T1000 (cell line): ENCODE data around the gene PDE4D.
"Not testable (repeated sequence)": the region's sequence is repeated elsewhere in the genome, so short reads cannot be mapped to it uniquely, and the experiment has no call there.

ENCODE experiments used
- DNase-seq: peaks from one replicate; lab custom pipeline; 2025; ENCODE audit warnings: mixed read lengths; lab: John Stamatoyannopoulos, UW

Gene PDE4D

DNA sequence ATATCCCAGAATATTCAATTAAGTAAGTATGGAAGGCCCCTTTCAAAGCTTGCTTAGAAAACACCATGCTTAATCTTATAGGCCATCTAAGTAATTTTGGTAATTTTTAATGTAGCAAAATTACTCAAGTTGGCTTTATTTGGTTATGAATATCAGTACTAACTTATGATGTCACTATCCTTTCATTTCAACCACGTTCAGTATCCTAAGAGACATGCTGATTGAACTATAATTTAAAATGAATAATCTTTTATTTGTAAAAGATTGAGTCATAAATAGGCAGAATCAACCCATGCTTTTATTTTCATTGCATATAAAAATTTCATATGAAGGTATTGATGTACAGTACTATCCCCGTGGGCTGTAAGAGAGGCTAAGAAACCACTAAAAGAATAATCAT is 923.7 kb downstream of the PDE4D start:
- DNase-seq = no peak

DNA sequence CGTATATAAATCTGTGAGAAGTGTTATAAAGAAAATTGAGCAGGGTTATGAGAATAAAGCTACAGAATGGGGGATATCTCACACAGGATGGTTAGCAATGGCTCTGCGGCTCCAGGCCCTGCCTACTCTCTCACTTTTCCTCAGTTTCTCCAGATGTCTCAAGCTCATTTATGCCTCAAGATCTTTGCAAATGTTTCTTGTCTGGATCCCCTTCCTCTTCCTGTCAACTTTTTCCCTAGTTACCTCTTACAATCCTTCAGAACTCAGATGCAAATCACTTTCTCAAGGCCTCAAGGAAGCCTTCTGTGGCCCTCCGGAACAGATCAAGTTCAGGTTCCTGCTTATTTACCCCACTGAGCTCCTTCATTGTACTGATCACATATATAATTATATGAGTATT is 924.3 kb downstream of the PDE4D start:
- DNase-seq = no peak

GRCh38 chr5:58968350-58968749 is 925.2 kb downstream of the PDE4D start:
- no peak for DNase-seq

- DNase-seq = no peak
Measured at GRCh38 chr5:58967597-58968281, 925.8 kb downstream of the PDE4D start.

- DNase-seq = no peak
Measured at GRCh38 chr5:58965677-58966414, 927.7 kb downstream of the PDE4D start.

DNA sequence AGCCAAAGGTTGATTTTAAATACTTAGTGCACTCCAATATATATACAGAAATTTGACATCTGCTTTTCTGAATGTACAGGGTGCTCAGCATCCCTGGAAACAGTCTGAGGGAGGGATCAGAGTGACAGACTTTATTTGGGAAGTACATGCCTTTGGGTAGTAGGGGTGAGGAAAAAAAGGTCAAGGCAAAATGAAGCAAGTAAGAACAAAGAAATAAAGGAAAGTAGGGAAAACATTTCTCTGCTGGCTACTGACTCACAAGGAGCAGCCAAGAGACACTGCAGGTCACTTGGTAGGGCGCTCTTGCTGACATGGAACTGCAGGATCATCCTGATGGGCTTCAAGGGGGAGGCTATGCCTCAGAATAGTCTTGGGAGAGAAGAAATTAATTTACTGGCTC is 929.7 kb downstream of the PDE4D start:
- no peak for DNase-seq

DNA sequence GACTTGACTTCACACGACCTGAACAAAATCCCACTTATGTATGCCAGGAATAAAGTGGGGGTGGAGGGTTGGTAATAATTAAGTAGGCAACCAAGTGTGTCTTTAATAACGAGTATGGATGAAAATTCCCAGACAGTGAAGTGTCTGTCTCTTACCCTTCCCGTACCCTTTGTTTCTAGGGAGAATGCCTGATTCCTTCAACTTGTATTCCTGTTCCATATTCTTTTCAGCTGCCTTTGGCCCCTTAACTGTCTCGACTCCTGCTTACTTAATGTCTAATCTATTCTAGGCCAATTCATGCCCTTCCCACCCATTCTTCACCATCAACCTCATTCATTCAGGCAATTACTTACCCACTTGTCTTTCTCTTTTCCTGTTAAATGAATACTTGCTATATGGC is 930.2 kb downstream of the PDE4D start:
- no peak for DNase-seq

GRCh38 chr5:58961631-58962280 is 931.8 kb downstream of the PDE4D start:
- no peak for DNase-seq

GRCh38 chr5:58958701-58959100 is 934.8 kb downstream of the PDE4D start:
- DNase-seq = no peak

DNA sequence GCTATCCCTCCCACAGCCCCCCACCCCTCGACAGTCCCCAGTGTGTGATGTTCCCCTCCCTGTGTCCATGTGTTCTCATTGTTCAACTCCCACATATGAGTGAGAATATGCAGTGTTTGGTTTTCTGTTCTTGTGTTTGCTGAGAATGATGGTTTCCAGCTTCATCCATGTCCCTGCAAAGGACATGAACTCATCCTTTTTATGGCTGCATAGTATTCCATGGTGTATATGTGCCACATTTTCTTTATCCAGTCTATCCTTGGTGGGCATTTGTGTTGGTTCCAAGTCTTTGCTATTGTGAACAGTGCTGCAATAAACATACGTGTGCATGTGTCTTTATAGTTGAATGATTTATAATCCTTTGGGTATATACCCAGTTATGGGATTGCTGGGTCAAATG is 940.3 kb downstream of the PDE4D start:
- DNase-seq = not testable (repeated sequence)

DNA sequence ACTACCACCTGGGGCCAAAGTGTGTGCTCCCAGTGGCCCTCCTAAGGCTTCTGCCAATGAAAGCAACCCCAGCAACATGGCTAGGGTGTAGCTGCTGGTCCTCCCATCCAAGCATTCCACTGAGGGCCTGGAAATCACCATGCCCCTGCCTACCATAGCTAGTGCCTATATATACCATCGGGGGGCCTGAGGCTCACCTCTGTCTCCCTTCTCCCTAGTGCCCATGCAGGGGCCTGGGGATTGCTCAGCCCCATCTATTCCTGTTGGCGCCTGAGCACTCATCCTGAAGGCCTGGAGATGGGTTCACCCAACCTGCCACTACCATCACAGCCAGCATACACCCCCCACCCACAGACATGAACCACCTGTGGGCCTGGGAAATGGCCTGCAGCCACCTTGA is 943.3 kb downstream of the PDE4D start:
- no peak for DNase-seq

- no peak for DNase-seq
Measured at GRCh38 chr5:58946230-58946629, 947.3 kb downstream of the PDE4D start.

DNA sequence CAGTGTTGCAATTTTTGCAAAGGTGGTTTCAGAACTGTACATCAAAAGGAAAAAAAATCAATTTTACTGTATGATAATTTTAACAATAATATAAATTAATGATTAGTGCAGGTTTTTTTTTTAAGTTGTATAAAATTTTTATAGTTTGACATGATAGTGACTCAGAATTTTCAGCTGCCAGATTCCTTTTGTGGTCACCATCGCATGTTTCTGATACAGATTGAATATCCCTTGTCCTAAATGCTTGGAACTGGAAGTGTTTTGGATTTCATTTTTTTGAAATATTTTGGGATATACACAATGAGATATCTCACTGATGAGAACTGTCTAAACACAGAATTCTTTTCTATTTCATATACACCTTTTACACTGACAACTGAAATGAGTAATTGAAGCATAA is 949.3 kb downstream of the PDE4D start:
- no peak for DNase-seq

- no peak for DNase-seq
Measured at GRCh38 chr5:58940446-58940845, 953.1 kb downstream of the PDE4D start.

DNA sequence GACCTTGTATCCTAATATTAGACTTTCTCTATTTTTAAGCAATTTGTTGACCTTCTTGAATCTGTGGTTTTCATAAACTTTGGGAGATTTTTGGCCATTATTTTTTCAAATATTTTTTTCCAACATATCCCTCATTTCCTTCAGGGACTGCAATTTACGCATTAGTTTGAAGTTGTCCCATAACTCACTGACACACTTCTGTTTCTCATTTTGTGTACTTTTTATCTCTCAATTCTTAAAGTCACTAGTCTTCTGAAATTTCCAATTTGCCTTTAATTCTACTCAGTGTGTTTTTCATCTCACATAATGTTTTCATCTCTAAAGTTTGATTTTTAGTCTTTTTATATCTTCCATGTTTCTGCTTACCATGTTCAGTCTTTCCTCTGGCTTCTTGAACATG is 953.9 kb downstream of the PDE4D start:
- DNase-seq = no peak

DNA sequence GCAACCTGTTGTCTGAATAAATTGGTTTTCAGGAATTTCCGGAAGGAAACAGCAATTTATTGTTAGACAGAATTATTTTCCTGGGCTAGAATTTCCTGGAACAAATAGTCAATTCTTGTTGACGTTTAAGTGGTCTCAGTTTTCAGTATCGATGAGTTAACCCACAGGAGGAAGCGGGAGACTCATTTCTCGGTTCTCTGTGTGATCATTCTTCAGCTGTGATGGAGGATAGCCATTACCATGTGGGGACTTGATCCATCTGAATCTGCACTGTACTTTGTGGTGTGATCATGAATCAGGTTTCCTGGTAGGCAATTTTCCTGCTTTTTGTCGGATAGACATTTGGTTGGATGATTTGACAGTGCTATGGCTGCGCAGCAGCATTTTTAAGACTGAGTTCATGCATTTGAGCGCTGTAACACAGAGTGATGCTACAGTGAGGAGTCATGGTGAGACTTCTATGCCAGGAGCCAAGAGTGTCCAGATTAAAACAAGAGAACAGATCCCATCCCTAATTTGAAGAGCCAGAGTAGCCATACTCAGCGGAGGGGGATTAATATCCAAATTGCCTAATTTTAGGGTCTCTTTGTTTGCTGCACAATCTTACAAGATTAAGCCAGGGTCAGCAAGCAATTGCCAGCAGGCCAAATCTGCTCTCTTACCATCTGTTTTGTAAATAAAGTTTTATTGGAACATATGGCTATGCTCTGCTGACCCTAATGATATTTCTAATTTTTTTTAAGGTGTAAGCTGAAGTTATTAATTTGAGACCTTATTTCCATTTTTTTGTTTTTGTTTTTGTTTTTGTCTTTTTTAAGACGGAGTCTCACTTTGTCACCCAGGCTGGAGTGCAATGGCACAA is 954.7 kb downstream of the PDE4D start:
- no peak for DNase-seq

GRCh38 chr5:58937031-58937681 is 956.4 kb downstream of the PDE4D start:
- DNase-seq = no peak

GRCh38 chr5:58934629-58935097 is 958.9 kb downstream of the PDE4D start:
- DNase-seq = no peak

DNA sequence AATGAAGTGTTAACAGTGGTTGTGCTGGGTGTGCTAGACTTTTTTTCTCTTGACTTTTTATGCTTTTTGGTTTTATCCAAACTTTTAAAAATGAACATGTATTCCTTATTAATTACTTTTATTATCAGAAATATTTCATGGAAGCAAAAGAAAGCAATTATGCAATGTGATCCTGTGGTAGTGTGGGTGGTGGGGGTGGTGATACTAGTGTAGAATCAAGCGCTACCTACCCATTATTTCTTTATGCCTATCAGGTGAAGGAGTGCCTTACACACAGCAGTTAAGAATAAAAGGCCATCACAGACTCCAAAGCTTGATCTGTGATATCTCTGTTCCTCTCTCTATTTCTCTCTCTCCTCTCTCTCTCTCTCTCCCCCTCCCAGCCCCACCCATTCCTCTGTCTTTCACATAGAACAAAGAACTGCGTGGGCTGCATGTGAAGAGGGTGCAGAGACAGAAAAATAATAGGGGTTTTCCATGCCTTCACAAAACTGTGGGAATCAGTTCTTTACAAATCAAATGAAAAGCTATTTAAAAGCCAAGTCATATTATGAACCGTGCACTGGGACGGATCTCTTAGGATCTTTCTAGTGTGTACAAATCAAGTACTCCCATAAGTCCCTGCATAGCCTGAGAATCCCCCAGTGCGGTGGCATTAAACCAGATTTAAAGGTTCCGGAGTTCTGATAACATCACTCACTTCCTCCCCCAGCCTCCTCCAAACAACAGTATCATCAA is 959.5 kb downstream of the PDE4D start:
- no peak for DNase-seq

DNA sequence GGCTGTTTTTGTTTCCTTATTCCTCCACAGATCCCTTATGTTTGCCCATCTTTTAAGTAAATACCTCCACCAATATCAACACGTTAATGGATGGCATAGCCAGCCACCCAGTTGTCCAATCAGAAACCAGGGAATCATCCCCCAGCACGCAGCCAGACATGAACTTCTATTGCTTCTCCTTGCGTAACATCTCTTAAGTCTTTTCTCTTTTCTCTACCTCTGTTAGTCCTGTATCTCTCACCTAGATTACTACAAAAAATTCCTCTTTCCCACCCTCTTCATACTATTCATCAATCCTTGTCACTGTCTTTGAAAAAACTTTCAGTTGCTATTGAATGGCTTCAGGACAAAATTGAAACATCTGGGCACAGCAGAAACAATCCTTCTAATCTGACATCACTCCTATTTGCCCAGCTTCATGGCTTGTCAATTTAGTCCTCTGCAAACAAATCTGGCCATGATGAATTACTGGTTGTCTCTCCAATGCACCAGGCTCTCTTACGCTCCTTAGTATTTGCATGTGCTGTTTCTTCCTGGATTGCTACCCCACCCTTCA is 961.4 kb downstream of the PDE4D start:
- DNase-seq = no peak

DNA sequence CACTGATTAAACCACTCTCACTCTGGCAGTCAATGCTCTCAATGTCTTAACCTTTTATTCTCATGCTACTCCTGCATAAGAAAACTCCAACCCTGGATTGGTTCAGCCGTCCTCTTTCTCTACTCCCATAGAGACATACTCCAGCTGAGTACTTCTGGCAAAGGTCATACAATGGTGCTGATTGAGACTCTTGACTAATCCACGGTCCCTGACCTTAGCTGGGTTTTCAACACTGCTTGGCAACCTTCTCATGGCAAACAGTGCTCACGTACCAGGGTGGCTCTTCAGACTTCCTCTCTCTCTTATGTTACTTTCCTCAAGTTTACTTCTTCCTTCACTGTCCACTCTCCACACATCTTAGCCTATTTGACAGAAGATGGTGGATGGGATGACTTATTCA is 963.0 kb downstream of the PDE4D start:
- DNase-seq = no peak
